ENCODE measurements around the gene OTOP2. TPM values are rescaled to one million over a fixed set of nuclear protein-coding genes. Genes with fewer than 3 reads are reported as not detected.

The OTOP2 gene
- total and polyA plus RNA-seq, 9 of the 15 experiments (the other 6 are each of a cell fraction or from before 2014, with no cell fraction given), result 0.04 to 0.36 (median 0.14) TPM; not detected in 1

- TF ChIP-seq ZNF592 (IDR thresholded peaks at IDR 0.05), result no peak
- TF ChIP-seq ZNF143 (CRISPR knock-in tag; IDR thresholded peaks at IDR 0.05), result no peak
- no peak for TF ChIP-seq ZNF277 (CRISPR knock-in tag; IDR thresholded peaks at IDR 0.05; ENCODE audit: borderline replicate concordance)
- peak; percentile 57 for TF ChIP-seq EP300 (IDR thresholded peaks at IDR 0.05; ENCODE audit: low read length)
- peak; percentile 27 for TF ChIP-seq PRDM10 (IDR thresholded peaks at IDR 0.05; ENCODE audit: partially characterized antibody)
- TF ChIP-seq ETV1 (tag; conservative IDR thresholded peaks at IDR 0.05; ENCODE audit: low read depth), result peak; percentile 94
- TF ChIP-seq HOXB6 (CRISPR knock-in tag; IDR thresholded peaks at IDR 0.05; ENCODE audit: borderline replicate concordance), result no peak
- 0 out of 2 replicates have a peak, but pooled peaks have one; percentile 15 for TF ChIP-seq MEF2D (tag; conservative IDR thresholded peaks at IDR 0.05; ENCODE audit: low read depth)
- TF ChIP-seq HES1 (IDR thresholded peaks at IDR 0.05; ENCODE audit: low read depth), result peak; percentile 61; the same call in 1 of the 2 replicates
- no peak for TF ChIP-seq RUNX1 (IDR thresholded peaks at IDR 0.05; ENCODE audit: low read depth)
- TF ChIP-seq THAP12 (CRISPR knock-in tag; IDR thresholded peaks at IDR 0.05), result no peak
- TF ChIP-seq SMARCA4 (IDR thresholded peaks at IDR 0.05), result peak; percentile 57; the same call in 1 of the 2 replicates
Measured at GRCh38 chr17:74979408-74980146, 55.5 kb downstream of the OTOP2 start (continued).
